K562 (cell line): ENCODE data around the gene ANKRD13D. TPM values are rescaled to one million over a fixed set of nuclear protein-coding genes. Genes with fewer than 3 reads are reported as not detected.

Experiments
- JUND ChIP-seq, 2 experiments: IDR thresholded peaks; 2 replicates in 1 of 2; 3 replicates in 1 of 2; pipeline ENCODE4 v1.6.1; 2011; ENCODE audit warnings: borderline replicate concordance in 2 of 2, low read depth in 2 of 2, low read length in 2 of 2, improper control_type of control experiment in 1 of 2, missing biosample characterization in 1 of 2, missing genetic modification characterization in 1 of 2, missing genetic modification reagents in 1 of 2
- MEF2D ChIP-seq: conservative IDR thresholded peaks from 2 replicates; pipeline ENCODE4 v1.6.1; 2016; ENCODE audit warnings: low read depth, missing genetic modification characterization, missing compliant biosample characterization
- MTA1 ChIP-seq: fragments of 450-650 bp; IDR thresholded peaks from 2 replicates; pipeline ENCODE4 v1.6.1; 2017; ENCODE audit warnings: borderline replicate concordance
- MYC ChIP-seq, 2 experiments: fragments of 250-450 bp in 1 of 2; sonication (Bioruptor Pico) in 1 of 2; IDR thresholded peaks; 2 replicates each; pipeline versions ENCODE4 v1.5.1 to v1.6.1; 2012 to 2021; ENCODE audit warnings: low read depth in 2 of 2, borderline replicate concordance in 1 of 2, improper control_type of control experiment in 1 of 2, low read length in 1 of 2, mild to moderate bottlenecking in 1 of 2, moderate library complexity in 1 of 2
- PTRF ChIP-seq: fragments of 450-650 bp; IDR thresholded peaks from 2 replicates; pipeline ENCODE4 v1.6.1; 2016; ENCODE audit warnings: mild to moderate bottlenecking, missing genetic modification characterization, missing compliant biosample characterization
- SMARCE1 ChIP-seq: fragments of 450-650 bp; IDR thresholded peaks from 2 replicates; pipeline ENCODE4 v1.7.1; 2016; ENCODE audit warnings: mild to moderate bottlenecking
- SOX6 ChIP-seq: fragments of 450-650 bp; IDR thresholded peaks from 2 replicates; pipeline ENCODE4 v1.6.1; 2014; ENCODE audit warnings: mild to moderate bottlenecking
- SREBF2 ChIP-seq: sonication (generic); formaldehyde crosslinking; IDR thresholded peaks from 2 replicates; pipeline ENCODE4 v1.4.0; 2020; ENCODE audit warnings: mild to moderate bottlenecking, missing genetic modification reagents
- SRSF9 ChIP-seq: fragments of 200-400 bp; formaldehyde crosslinking; IDR thresholded peaks from 2 replicates; pipeline ENCODE4 v1.6.1; 2017; ENCODE audit warnings: low read depth, low read length, borderline replicate concordance
- STAT5B ChIP-seq: fragments of 250-450 bp; sonication (Bioruptor Pico); IDR thresholded peaks from 2 replicates; pipeline ENCODE4 v1.8.0; 2021; ENCODE audit warnings: mild to moderate bottlenecking, inconsistent platforms
- ZNF239 ChIP-seq: fragments of 250-450 bp; sonication (Bioruptor Pico); IDR thresholded peaks from 2 replicates; pipeline ENCODE4 v1.4.0; 2020; ENCODE audit warnings: mild to moderate bottlenecking
- ZNF263 ChIP-seq: sonication (generic); formaldehyde crosslinking; IDR thresholded peaks from 2 replicates; pipeline ENCODE4 v1.8.0; 2022; ENCODE audit warnings: mild to moderate bottlenecking, missing genetic modification reagents, borderline replicate concordance
- ZNF3 ChIP-seq: fragments of 250-450 bp; sonication (Bioruptor Pico); IDR thresholded peaks from 2 replicates; pipeline ENCODE4 v1.5.0; 2021; ENCODE audit warnings: mild to moderate bottlenecking, moderate library complexity
- ZNF668 ChIP-seq: fragments of 250-450 bp; sonication (Bioruptor Pico); IDR thresholded peaks from 2 replicates; pipeline ENCODE4 v1.8.0; 2022; ENCODE audit warnings: mild to moderate bottlenecking, inconsistent platforms
- ZSCAN29 ChIP-seq: fragments of 450-650 bp; IDR thresholded peaks from 2 replicates; pipeline ENCODE4 v1.6.1; 2017
- polyA plus RNA-seq, 8 experiments: library from polyadenylated mRNA; depleted of rRNA in 4 of 8; stranded (reverse) in 5 of 8; unstranded in 3 of 8; fragments of >200 nt; fragmentation: Nextera tagmentation in 2 of 8; fragmentation: Illumina TruSeq in 1 of 8; extraction: Ambion mirVana in 2 of 8; extraction: Trizol in 1 of 8; gene quantifications; 2 replicates each; pipeline versions ENCODE4 v1.2.1 to v1.2.3, GENCODE V29; 2011 to 2014; ENCODE audit warnings: inconsistent platforms in 1 of 8, missing spikeins in 1 of 8
- total RNA-seq, 7 experiments: library from RNA; depleted of rRNA in 6 of 7; stranded (reverse); fragments of >200 nt in 6 of 7; fragmentation: Illumina TruSeq in 2 of 7; extraction: Trizol in 2 of 7; gene quantifications; 2 replicates each; pipeline versions ENCODE4 v1.2.1 to v1.2.3, GENCODE V29; 2011 to 2021; ENCODE audit warnings: low replicate concordance in 1 of 7
- TF ChIP-seq, protein P1 (sequence below): fragments of 450-650 bp; formaldehyde crosslinking; IDR thresholded peaks from 2 replicates; pipeline ENCODE4 v1.4.0; 2022; ENCODE audit warnings: mild to moderate bottlenecking, moderate library complexity
- TF ChIP-seq, protein P2 (sequence below): fragments of 450-650 bp; formaldehyde crosslinking; IDR thresholded peaks from 2 replicates; pipeline ENCODE4 v1.4.0; 2020; ENCODE audit warnings: mild to moderate bottlenecking, moderate library complexity
- TF ChIP-seq, protein P3 (sequence below): fragments of 450-650 bp; IDR thresholded peaks from 2 replicates; pipeline ENCODE4 v1.6.1; 2016; ENCODE audit warnings: low read depth, mild to moderate bottlenecking, moderate library complexity
- TF ChIP-seq, protein P4 (sequence below), 2 experiments: fragments of 450-650 bp in 1 of 2; sonication (generic) in 1 of 2; formaldehyde crosslinking in 1 of 2; IDR thresholded peaks in 1 of 2; conservative IDR thresholded peaks in 1 of 2; 2 replicates each; pipeline versions ENCODE4 v1.6.1 to v1.8.1; 2016 to 2023; ENCODE audit warnings: mild to moderate bottlenecking in 2 of 2, moderate library complexity in 2 of 2, inconsistent platforms in 1 of 2, missing genetic modification reagents in 1 of 2
- TF ChIP-seq, protein P5 (sequence below): fragments of 450-650 bp; IDR thresholded peaks from 2 replicates; pipeline ENCODE4 v1.6.1; 2016; ENCODE audit warnings: mild to moderate bottlenecking

The ANKRD13D gene
- total and polyA plus RNA-seq, 9 of the 15 experiments (the other 6 are each of a cell fraction or from before 2014, with no cell fraction given), result 0.94 to 40.9 (median 22.4) TPM

DNA sequence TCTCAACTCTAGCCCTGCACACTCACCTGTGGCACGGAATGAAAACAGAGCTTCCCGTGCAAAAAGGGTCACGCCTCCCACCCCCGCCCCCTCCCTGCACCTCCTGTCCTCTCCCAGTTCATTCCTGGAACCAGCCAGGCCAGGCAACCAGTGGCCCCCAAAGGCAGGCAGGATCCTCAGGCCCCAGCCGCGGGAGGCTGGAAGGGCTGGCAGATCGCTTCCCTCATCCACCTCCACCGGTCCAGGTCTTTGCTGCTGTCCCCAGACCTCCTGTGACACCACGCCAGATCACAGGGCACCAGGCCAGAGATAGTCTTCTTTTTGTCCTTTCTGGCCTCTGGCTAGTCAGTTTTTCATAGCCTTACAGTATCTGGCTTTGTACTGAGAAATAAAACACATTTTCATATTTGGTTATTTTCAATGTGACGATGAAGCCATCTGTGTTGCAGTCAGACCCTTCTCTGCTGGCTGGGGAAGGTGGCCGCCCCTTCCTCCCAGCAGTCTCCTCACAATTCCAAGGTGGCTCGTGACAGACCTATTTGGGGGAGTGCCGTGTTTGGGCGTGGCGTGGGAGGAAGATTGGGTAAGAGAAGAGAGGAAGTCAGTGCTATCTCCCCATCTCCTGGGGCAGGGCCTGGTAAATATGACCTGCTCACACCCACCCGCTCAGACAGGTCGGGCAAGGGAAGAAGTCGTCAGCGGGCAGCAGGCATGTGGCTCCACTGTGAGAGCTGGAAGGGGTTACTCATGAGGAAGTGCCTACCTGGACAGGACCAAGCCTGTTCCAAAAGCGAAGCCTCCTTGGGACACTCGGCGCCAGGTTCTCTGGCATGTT lies 23.3 kb downstream of the ANKRD13D start (continued):
- TF ChIP-seq ZNF668 (CRISPR knock-in tag), result no peak
- TF ChIP-seq, protein P1, sequence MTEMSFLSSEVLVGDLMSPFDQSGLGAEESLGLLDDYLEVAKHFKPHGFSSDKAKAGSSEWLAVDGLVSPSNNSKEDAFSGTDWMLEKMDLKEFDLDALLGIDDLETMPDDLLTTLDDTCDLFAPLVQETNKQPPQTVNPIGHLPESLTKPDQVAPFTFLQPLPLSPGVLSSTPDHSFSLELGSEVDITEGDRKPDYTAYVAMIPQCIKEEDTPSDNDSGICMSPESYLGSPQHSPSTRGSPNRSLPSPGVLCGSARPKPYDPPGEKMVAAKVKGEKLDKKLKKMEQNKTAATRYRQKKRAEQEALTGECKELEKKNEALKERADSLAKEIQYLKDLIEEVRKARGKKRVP, result peak; percentile 17; the same call in 1 of the 2 replicates
- no peak for TF ChIP-seq STAT5B (CRISPR knock-in tag)
- TF ChIP-seq PTRF (tag), result no peak
- no peak for TF ChIP-seq ZNF239 (CRISPR knock-in tag)
- no peak for TF ChIP-seq MEF2D
- TF ChIP-seq JUND (IDR thresholded peaks at IDR 0.05; ENCODE audit: borderline replicate concordance, low read depth, low read length), result peak; percentile 69; the same call in 1 of the 2 replicates
- TF ChIP-seq JUND (tag; IDR thresholded peaks at IDR 0.05; ENCODE audit: borderline replicate concordance, low read depth, low read length), result peak; percentile 79; the same call in 1 of the 3 replicates
- peak; percentile 71; the same call in 1 of the 2 replicates for TF ChIP-seq MTA1
- no peak for TF ChIP-seq ZNF3 (CRISPR knock-in tag)
- peak; percentile 82 for TF ChIP-seq SOX6
- TF ChIP-seq SREBF2 (CRISPR knock-in tag), result no peak
- TF ChIP-seq, protein P2, sequence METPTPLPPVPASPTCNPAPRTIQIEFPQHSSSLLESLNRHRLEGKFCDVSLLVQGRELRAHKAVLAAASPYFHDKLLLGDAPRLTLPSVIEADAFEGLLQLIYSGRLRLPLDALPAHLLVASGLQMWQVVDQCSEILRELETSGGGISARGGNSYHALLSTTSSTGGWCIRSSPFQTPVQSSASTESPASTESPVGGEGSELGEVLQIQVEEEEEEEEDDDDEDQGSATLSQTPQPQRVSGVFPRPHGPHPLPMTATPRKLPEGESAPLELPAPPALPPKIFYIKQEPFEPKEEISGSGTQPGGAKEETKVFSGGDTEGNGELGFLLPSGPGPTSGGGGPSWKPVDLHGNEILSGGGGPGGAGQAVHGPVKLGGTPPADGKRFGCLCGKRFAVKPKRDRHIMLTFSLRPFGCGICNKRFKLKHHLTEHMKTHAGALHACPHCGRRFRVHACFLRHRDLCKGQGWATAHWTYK (CRISPR knock-in tag), result peak; percentile 27; the same call in 1 of the 2 replicates
- TF ChIP-seq ZSCAN29, result no peak
- no peak for TF ChIP-seq ZNF263 (CRISPR knock-in tag)
- peak; percentile 81; the same call in 1 of the 2 replicates for TF ChIP-seq SMARCE1
- TF ChIP-seq MYC (IDR thresholded peaks at IDR 0.05; ENCODE audit: low read depth, low read length), result peak; percentile 72
- no peak for TF ChIP-seq MYC (CRISPR knock-in tag; IDR thresholded peaks at IDR 0.05; ENCODE audit: borderline replicate concordance, low read depth)
- TF ChIP-seq, protein P3, sequence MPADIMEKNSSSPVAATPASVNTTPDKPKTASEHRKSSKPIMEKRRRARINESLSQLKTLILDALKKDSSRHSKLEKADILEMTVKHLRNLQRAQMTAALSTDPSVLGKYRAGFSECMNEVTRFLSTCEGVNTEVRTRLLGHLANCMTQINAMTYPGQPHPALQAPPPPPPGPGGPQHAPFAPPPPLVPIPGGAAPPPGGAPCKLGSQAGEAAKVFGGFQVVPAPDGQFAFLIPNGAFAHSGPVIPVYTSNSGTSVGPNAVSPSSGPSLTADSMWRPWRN, result peak; percentile 69
- TF ChIP-seq, protein P4, sequence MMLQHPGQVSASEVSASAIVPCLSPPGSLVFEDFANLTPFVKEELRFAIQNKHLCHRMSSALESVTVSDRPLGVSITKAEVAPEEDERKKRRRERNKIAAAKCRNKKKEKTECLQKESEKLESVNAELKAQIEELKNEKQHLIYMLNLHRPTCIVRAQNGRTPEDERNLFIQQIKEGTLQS (IDR thresholded peaks at IDR 0.05), result peak; percentile 58; the same call in 1 of the 2 replicates
- TF ChIP-seq, protein P4 (CRISPR knock-in tag; conservative IDR thresholded peaks at IDR 0.05), result no peak
- no peak for TF ChIP-seq SRSF9
- TF ChIP-seq, protein P5, sequence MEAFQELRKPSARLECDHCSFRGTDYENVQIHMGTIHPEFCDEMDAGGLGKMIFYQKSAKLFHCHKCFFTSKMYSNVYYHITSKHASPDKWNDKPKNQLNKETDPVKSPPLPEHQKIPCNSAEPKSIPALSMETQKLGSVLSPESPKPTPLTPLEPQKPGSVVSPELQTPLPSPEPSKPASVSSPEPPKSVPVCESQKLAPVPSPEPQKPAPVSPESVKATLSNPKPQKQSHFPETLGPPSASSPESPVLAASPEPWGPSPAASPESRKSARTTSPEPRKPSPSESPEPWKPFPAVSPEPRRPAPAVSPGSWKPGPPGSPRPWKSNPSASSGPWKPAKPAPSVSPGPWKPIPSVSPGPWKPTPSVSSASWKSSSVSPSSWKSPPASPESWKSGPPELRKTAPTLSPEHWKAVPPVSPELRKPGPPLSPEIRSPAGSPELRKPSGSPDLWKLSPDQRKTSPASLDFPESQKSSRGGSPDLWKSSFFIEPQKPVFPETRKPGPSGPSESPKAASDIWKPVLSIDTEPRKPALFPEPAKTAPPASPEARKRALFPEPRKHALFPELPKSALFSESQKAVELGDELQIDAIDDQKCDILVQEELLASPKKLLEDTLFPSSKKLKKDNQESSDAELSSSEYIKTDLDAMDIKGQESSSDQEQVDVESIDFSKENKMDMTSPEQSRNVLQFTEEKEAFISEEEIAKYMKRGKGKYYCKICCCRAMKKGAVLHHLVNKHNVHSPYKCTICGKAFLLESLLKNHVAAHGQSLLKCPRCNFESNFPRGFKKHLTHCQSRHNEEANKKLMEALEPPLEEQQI, result no peak
